Lung (tissue), 12 donors: ENCODE results near the gene CCT8. TPM values are rescaled to one million over a fixed set of nuclear protein-coding genes. Genes with fewer than 3 reads are reported as not detected.

Source experiments
- ATAC-seq: fragments of 200-7000 bp; cut with Tn5 transposase; one replicate; pipeline ENCODE4 v1.9.1; 2020; ENCODE audit warnings: moderate number of reproducible peaks; ENCODE audit not compliant: insufficient read depth, low FRiP score
- DNase-seq, 3 donors: peaks; one replicate each; pipeline ENCODE4 v3.0.0-alpha.2; 2013 to 2017
- H3K27ac ChIP-seq, 2 donors: one replicate each; pipeline ENCODE4 v1.5.1; 2013; ENCODE audit warnings: mild to moderate bottlenecking in 2 of 2, moderate library complexity in 2 of 2, control low read depth in 1 of 2, inconsistent platforms in 1 of 2, low read depth in 1 of 2, low read length in 1 of 2
- H3K27me3 ChIP-seq, 3 donors: one replicate each; pipeline ENCODE4 v1.5.1; 2013; ENCODE audit warnings: low read length in 2 of 3; ENCODE audit not compliant: control insufficient read depth in 3 of 3, insufficient read depth in 3 of 3
- H3K36me3 ChIP-seq, 4 donors: one replicate each; pipeline ENCODE4 v1.5.1; 2013; ENCODE audit warnings: low read length in 4 of 4, mild to moderate bottlenecking in 1 of 4, moderate library complexity in 1 of 4; ENCODE audit not compliant: control insufficient read depth in 4 of 4, insufficient read depth in 4 of 4
- H3K4me1 ChIP-seq, 5 donors: one replicate each; pipeline ENCODE4 v1.5.1; 2013; ENCODE audit warnings: low read length in 5 of 5, mild to moderate bottlenecking in 2 of 5, moderate library complexity in 1 of 5; ENCODE audit not compliant: control insufficient read depth in 5 of 5, insufficient read depth in 5 of 5
- H3K4me3 ChIP-seq: one replicate; pipeline ENCODE4 v1.5.1; 2013; ENCODE audit warnings: mild to moderate bottlenecking, control low read depth, moderate library complexity
- H3K9ac ChIP-seq, 2 donors: one replicate each; pipeline ENCODE4 v1.5.1; 2013; ENCODE audit warnings: low read length in 2 of 2, control low read depth in 1 of 2; ENCODE audit not compliant: insufficient read depth in 1 of 2
- H3K9me3 ChIP-seq, 4 donors: one replicate each; pipeline ENCODE4 v1.5.1; 2013; ENCODE audit warnings: low read length in 3 of 4, mild to moderate bottlenecking in 1 of 4, moderate library complexity in 1 of 4; ENCODE audit not compliant: control insufficient read depth in 4 of 4, insufficient read depth in 3 of 4
- WGBS, 2 donors: extraction: QIAGEN DNeasy Blood & Tissue Kit; methylation state at CpG; one replicate each; pipeline ENCODE4 v1.1.7; 2013; 5-methylcytosine and 5-hydroxymethylcytosine counted together
- polyA plus RNA-seq, 2 donors: library from polyadenylated mRNA; stranded (reverse); fragments of 200-250 nt; gene quantifications; one replicate each; pipeline ENCODE4 v1.2.1, GENCODE V29; 2013
- total RNA-seq, 2 donors: library from RNA; depleted of rRNA in 1 of 2; stranded (reverse); fragments of >200 nt in 1 of 2; gene quantifications; one replicate each; pipeline ENCODE4 v1.2.1, GENCODE V29; 2014 to 2021
- TF ChIP-seq, protein P1 (sequence below): IDR thresholded peaks from 2 replicates; pipeline ENCODE4 v1.5.1; 2012; ENCODE audit warnings: mild to moderate bottlenecking; ENCODE audit errors: control extremely low read depth, extremely low read depth
- donor health status: control.
- donor health status: control.
- donor health status: Bipolar disorder and iron deficiency.
- donor health status: healthy.
- donor health status: DM: yes; HTN: yes; CAD: no.

Gene CCT8
- total and polyA plus RNA-seq, 4 donors = 112 to 131 (median 127) TPM

DNA sequence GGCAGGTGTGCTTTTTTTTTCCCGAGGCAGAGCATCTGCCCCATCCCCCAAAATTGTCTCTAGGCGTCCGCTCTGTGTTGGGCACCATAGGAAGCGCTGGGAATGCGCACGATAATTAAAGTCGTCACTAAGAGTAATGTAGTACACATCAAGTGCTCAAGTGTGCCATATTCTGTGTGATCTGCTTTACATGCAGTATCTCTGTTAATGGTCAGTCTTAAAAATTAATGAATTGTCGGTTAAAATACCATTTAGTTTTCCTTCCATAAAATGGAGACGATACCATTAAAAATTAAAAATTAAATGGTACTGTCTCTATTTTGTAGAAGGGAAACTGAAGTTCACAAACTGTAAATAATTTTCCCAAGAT lies 544 bp upstream of the CCT8 start:
- Histone ChIP-seq H3K9ac (peak overlapping the region; percentile 53 to 99), H3K4me1 (peaks cover 3 to 19% (median 9%) of the 10 kb centered on the region in 5 donors), H3K4me3 (no peak overlapping the region), H3K27me3 (no peaks in the 10 kb centered on the region), H3K9me3 (no peaks in the 10 kb centered on the region), H3K36me3 (peaks cover 0 to 5% (median 1%) of the 10 kb centered on the region in 4 donors), H3K27ac (peak overlapping the region; percentile 89 to 94)
- TF ChIP-seq, protein P1, sequence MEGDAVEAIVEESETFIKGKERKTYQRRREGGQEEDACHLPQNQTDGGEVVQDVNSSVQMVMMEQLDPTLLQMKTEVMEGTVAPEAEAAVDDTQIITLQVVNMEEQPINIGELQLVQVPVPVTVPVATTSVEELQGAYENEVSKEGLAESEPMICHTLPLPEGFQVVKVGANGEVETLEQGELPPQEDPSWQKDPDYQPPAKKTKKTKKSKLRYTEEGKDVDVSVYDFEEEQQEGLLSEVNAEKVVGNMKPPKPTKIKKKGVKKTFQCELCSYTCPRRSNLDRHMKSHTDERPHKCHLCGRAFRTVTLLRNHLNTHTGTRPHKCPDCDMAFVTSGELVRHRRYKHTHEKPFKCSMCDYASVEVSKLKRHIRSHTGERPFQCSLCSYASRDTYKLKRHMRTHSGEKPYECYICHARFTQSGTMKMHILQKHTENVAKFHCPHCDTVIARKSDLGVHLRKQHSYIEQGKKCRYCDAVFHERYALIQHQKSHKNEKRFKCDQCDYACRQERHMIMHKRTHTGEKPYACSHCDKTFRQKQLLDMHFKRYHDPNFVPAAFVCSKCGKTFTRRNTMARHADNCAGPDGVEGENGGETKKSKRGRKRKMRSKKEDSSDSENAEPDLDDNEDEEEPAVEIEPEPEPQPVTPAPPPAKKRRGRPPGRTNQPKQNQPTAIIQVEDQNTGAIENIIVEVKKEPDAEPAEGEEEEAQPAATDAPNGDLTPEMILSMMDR = no peak
- ATAC-seq (peak; percentile 3), DNase-seq (no peak)
- 13% methylated on average over 9 of the region's 9 CpGs for WGBS, 2 donors

DNA sequence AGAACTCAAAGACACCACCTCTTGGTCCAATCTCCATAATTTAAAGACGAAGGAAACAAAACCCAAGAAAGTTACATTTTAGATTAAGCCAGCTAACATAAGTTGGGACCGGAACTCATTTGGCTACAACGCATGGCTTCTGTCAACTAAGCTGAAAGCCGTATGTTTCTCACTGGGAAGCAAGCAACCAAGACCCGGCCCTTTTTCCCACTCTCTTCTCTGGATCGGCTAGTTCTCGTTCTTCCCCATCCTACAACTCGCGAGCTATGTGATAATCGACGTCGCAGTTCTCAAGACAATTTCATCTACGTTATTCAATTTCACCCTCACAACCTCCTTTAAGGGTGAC lies 601 bp downstream of the CCT8 start:
- Histone ChIP-seq H3K27ac (peak overlapping the region; percentile 75 to 86), H3K36me3 (peaks cover 2 to 7% (median 6%) of the 10 kb centered on the region in 4 donors), H3K27me3 (no peaks in the 10 kb centered on the region), H3K4me3 (peak overlapping the region; percentile 58), H3K4me1 (peaks cover 3 to 19% (median 9%) of the 10 kb centered on the region in 5 donors), H3K9me3 (no peaks in the 10 kb centered on the region), H3K9ac (peak overlapping the region; percentile 97 to 99)
- 1% methylated on average over 13 of the region's 13 CpGs for WGBS, 2 donors
- TF ChIP-seq, protein P1 = no peak
- DNase-seq = peak in 2 of 3 donors; percentile 47 to 50
- no peak for ATAC-seq

DNA sequence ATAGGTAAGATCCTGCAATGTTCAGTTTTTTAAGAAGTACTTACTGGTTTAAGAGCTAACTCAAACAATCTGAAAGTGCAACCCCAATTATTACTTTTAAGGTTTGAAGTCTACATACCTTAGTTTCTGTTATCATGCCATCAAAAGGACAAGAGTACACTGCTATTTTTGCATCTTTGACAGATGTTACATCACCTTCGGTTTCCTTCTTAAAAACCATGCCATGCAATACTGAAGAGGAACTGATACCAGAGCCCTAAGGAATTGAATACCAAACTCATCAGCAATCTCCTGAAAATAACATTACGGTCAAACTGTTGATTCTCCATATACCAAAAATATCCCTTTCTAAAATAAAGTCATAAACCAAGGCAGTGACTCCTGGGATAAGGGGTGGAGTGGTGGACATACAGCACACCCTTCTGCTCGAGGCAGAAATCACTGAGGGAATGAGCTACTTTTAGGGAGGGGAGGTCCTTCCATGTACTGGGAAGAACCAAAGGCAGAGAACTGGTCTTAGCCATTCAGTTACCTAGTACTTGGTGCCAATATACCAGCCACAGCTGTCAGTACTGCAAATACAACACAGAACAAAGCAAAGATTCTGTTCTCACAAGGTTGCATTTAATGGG lies 8.5 kb downstream of the CCT8 start:
- H3K36me3 ChIP-seq = peaks cover 16 to 67% (median 46%) of the 10 kb centered on the region in 4 donors
- ATAC-seq (no peak), DNase-seq (no peak)
- no peak overlapping the region for H3K27ac ChIP-seq
- no peak overlapping the region for H3K4me3 ChIP-seq
- H3K27me3 ChIP-seq = no peaks in the 10 kb centered on the region
- no peaks in the 10 kb centered on the region for H3K4me1 ChIP-seq
- TF ChIP-seq, protein P1 = no peak
- no peaks in the 10 kb centered on the region for H3K9me3 ChIP-seq
- no peak overlapping the region for H3K9ac ChIP-seq
- 54 to 69% methylated on average over 3 of the region's 3 CpGs for WGBS, 2 donors

DNA sequence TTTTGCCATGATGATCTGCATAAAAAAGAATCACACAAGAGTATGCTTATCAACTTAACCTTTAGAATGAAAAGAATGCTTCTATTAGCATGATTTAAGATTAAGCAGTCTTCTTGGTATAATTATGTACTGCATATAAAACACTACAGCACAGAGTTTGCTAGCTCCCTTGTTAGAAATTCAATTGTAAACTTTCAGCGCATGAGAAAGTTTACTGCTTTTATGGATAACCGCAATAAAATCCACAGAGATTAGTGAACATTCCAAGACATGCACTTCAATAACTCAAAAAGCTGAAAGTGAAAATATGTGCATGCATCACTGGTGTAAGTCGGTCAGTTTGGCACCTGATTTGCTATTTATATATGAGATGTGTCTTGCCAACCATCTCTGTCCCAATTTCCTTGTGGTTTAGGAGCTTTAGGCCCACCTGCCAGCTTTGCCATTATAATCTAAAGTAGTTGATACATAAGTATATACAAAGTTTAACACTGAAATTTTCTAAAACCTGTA lies 16.9 kb downstream of the CCT8 start:
- Histone ChIP-seq H3K27ac (no peak overlapping the region), H3K36me3 (peaks cover 22 to 64% (median 35%) of the 10 kb centered on the region in 4 donors), H3K27me3 (no peaks in the 10 kb centered on the region), H3K4me1 (peaks cover 0 to 5% (median 0%) of the 10 kb centered on the region in 5 donors), H3K9me3 (no peaks in the 10 kb centered on the region), H3K4me3 (no peak overlapping the region), H3K9ac (no peak overlapping the region)
- DNase-seq (no peak), ATAC-seq (no peak)
- TF ChIP-seq, protein P1 = no peak
- WGBS, 2 donors = 92 to 93% methylated on average over 3 of the region's 3 CpGs
